PC-3 (cell line): ENCODE measurements around the gene ETFA. TPM values are rescaled to one million over a fixed set of nuclear protein-coding genes. Genes with fewer than 3 reads are reported as not detected.

Experiments used
- ATAC-seq: fragments of 200-7000 bp; cut with Tn5 transposase; 2 replicates; pipeline ENCODE4 v1.9.1; 2020; ENCODE audit warnings: mild to moderate bottlenecking, moderate library complexity
- BruUV-seq: library from RNA; stranded (reverse); fragments of 400-500 nt; replicated peaks from 2 replicates; lab custom pipeline; 2021; lab: Mats Ljungman, UMichigan
- CTCF ChIA-PET: fragments of 300-600 bp; sonication (Branson Sonifier 250); formaldehyde crosslinking; loops from one replicate; lab custom pipeline; 2022; ENCODE audit warnings: antibody characterized with exemption; lab: Charles Lee
- POLR2A ChIA-PET: fragments of 300-600 bp; sonication (Branson Sonifier 250); formaldehyde crosslinking; loops from one replicate; lab custom pipeline; 2022; ENCODE audit warnings: antibody characterized with exemption; ENCODE audit not compliant: unreplicated experiment; lab: Charles Lee
- DNase-seq: peaks from one replicate; pipeline ENCODE4 v3.0.0-alpha.2; 2015
- H2AFZ ChIP-seq: fragments of 300-600 bp; sonication (generic); 2 replicates; pipeline ENCODE4 v1.6.0; 2016; ENCODE audit warnings: antibody characterized with exemption, low read length
- H3F3A ChIP-seq: fragments of 300-600 bp; sonication (generic); one replicate; pipeline ENCODE4 v1.6.0; 2017; ENCODE audit warnings: antibody characterized with exemption, low read length, control low read depth, mild to moderate bottlenecking; ENCODE audit not compliant: unreplicated experiment
- H3K27ac ChIP-seq: fragments of 300-600 bp; sonication (generic); 2 replicates; pipeline ENCODE4 v1.5.1; 2016; ENCODE audit warnings: mild to moderate bottlenecking, low read length
- H3K27me3 ChIP-seq: fragments of 300-600 bp; sonication (generic); 2 replicates; pipeline ENCODE4 v1.6.1; 2016; ENCODE audit warnings: low read length, mixed read lengths
- H3K36me3 ChIP-seq: fragments of 300-600 bp; sonication (generic); 2 replicates; pipeline ENCODE4 v1.6.1; 2016; ENCODE audit warnings: low read depth, mixed run types, low read length, mixed read lengths
- H3K4me1 ChIP-seq: fragments of 300-600 bp; sonication (generic); 2 replicates; pipeline ENCODE4 v1.5.1; 2016; ENCODE audit warnings: low read length; ENCODE audit not compliant: insufficient read depth
- H3K4me2 ChIP-seq: fragments of 300-600 bp; sonication (generic); 2 replicates; pipeline ENCODE4 v1.6.0; 2016; ENCODE audit warnings: low read length
- H3K4me3 ChIP-seq: fragments of 300-600 bp; sonication (generic); 2 replicates; pipeline ENCODE4 v1.5.1; 2016; ENCODE audit warnings: mild to moderate bottlenecking, low read length, mixed read lengths
- H3K79me2 ChIP-seq: fragments of 300-600 bp; sonication (generic); 2 replicates; pipeline ENCODE4 v1.6.1; 2017; ENCODE audit warnings: low read length, mixed read lengths
- H3K9ac ChIP-seq: fragments of 300-600 bp; sonication (generic); 2 replicates; pipeline ENCODE4 v1.6.0; 2016; ENCODE audit warnings: mild to moderate bottlenecking, low read length
- H3K9me2 ChIP-seq: fragments of 300-600 bp; sonication (generic); replicated peaks from 2 replicates; pipeline ENCODE4 v1.6.1; 2016; ENCODE audit warnings: mixed run types, low read length, mixed read lengths
- H3K9me3 ChIP-seq: fragments of 300-600 bp; sonication (generic); 2 replicates; pipeline ENCODE4 v1.6.1; 2016; ENCODE audit warnings: low read length, mixed read lengths
- H4K20me1 ChIP-seq: fragments of 300-600 bp; sonication (generic); 2 replicates; pipeline ENCODE4 v1.6.1; 2016; ENCODE audit warnings: low read length, mixed read lengths
- CTCF ChIP-seq: fragments of 300-600 bp; sonication (generic); conservative IDR thresholded peaks from 2 replicates; pipeline ENCODE4 v1.5.1; 2017; ENCODE audit warnings: antibody characterized with exemption, low read depth, mild to moderate bottlenecking, low read length
- EZH2 ChIP-seq: fragments of 300-600 bp; sonication (generic); IDR thresholded peaks from one replicate; pipeline ENCODE4 v1.6.1; 2017; ENCODE audit warnings: antibody characterized with exemption, mild to moderate bottlenecking, low read length; ENCODE audit not compliant: unreplicated experiment
- EZH2phosphoT487 ChIP-seq: fragments of 300-600 bp; sonication (generic); IDR thresholded peaks from 2 replicates; pipeline ENCODE4 v1.6.1; 2018; ENCODE audit warnings: mild to moderate bottlenecking, antibody characterized with exemption, low read length, borderline replicate concordance
- intact Hi-C: fragments of 100-400 bp; cut with micrococcal nuclease; formaldehyde crosslinking; loops from 2 replicates; pipeline ENCODE4 v1.9.0; 2023
- total RNA-seq: library from RNA; depleted of rRNA; stranded (reverse); fragments of >200 nt; gene quantifications from 2 replicates; pipeline ENCODE4 v1.2.3, GENCODE V29; 2014

Gene ETFA
- total RNA-seq, 1 experiment from 2014 or later: 160 TPM

GRCh38 chr15:76187163-76187562, 124.1 kb downstream of the ETFA start:
- intact Hi-C loops: no loop called here
- no peaks in the 10 kb centered on the region for H3K79me2 ChIP-seq
- H3K9ac ChIP-seq: no peak overlapping the region
- TF ChIP-seq CTCF: no peak
- H4K20me1 ChIP-seq: no peaks in the 10 kb centered on the region
- no peaks in the 10 kb centered on the region for H3F3A ChIP-seq
- BruUV-seq: no TSS peak
- no peak overlapping the region for H3K4me3 ChIP-seq
- no peak overlapping the region for H3K4me2 ChIP-seq
- no peaks in the 10 kb centered on the region for H3K9me3 ChIP-seq
- ATAC-seq (no peak), DNase-seq (no peak)
- H3K27ac ChIP-seq: no peak overlapping the region
- no peak overlapping the region for H2AFZ ChIP-seq
- ChIA-PET CTCF (no interaction called here), POLR2A (interaction anchor here (0.6 kb wide), 1 partner anchor 106 kb away, joined by 3 read pairs; no protein-coding TSS in a partner anchor)
- H3K36me3 ChIP-seq: no peaks in the 10 kb centered on the region
- no peaks in the 10 kb centered on the region for H3K9me2 ChIP-seq
- H3K4me1 ChIP-seq: peaks cover 16% of the 10 kb centered on the region; the same call in 1 of the 2 replicates
- no peaks in the 10 kb centered on the region for H3K27me3 ChIP-seq

GRCh38 chr15:76185716-76186115, 125.6 kb downstream of the ETFA start:
- H3K27ac ChIP-seq: no peak overlapping the region
- no peaks in the 10 kb centered on the region for H4K20me1 ChIP-seq
- H3K4me1 ChIP-seq: peaks cover 13% of the 10 kb centered on the region; the same call in 1 of the 2 replicates
- H3K4me2 ChIP-seq: 0 out of 2 replicates have a peak overlapping the region, but pooled peaks have one; percentile 38
- H3K9ac ChIP-seq: no peak overlapping the region
- H2AFZ ChIP-seq: peak overlapping the region; percentile 76; the same call in 1 of the 2 replicates
- no TSS peak for BruUV-seq
- ChIA-PET POLR2A (interaction anchor here (0.5 kb wide), 1 partner anchor 179 kb away, joined by 5 read pairs; no protein-coding TSS in a partner anchor), CTCF (interaction anchor here (1.0 kb wide), 1 partner anchor 20 kb away, joined by 3 read pairs; no protein-coding TSS in a partner anchor)
- no peaks in the 10 kb centered on the region for H3F3A ChIP-seq
- H3K4me3 ChIP-seq: no peak overlapping the region
- intact Hi-C loops: no loop called here
- DNase-seq (peak; percentile 74), ATAC-seq (peak; percentile 72)
- no peaks in the 10 kb centered on the region for H3K36me3 ChIP-seq
- H3K9me3 ChIP-seq: no peaks in the 10 kb centered on the region
- H3K9me2 ChIP-seq: no peaks in the 10 kb centered on the region
- H3K79me2 ChIP-seq: no peaks in the 10 kb centered on the region
- no peaks in the 10 kb centered on the region for H3K27me3 ChIP-seq
- TF ChIP-seq EZH2phosphoT487: no peak
- no peak for TF ChIP-seq EZH2
- peak; percentile 65; the same call in 1 of the 2 replicates for TF ChIP-seq CTCF

- Histone ChIP-seq H4K20me1 (no peaks in the 10 kb centered on the region), H2AFZ (no peak overlapping the region), H3K9me3 (no peaks in the 10 kb centered on the region), H3K79me2 (no peaks in the 10 kb centered on the region), H3F3A (no peaks in the 10 kb centered on the region), H3K27me3 (no peaks in the 10 kb centered on the region), H3K9ac (no peak overlapping the region), H3K4me3 (no peak overlapping the region), H3K4me2 (no peak overlapping the region), H3K27ac (no peak overlapping the region), H3K36me3 (no peaks in the 10 kb centered on the region), H3K9me2 (no peaks in the 10 kb centered on the region), H3K4me1 (peaks cover 8% of the 10 kb centered on the region; the same call in 1 of the 2 replicates)
- ChIA-PET POLR2A (no interaction called here), CTCF (no interaction called here)
- ATAC-seq: no peak
- BruUV-seq: no TSS peak
- no peak for DNase-seq
- intact Hi-C loops: no loop called here
- no peak for TF ChIP-seq EZH2phosphoT487
- TF ChIP-seq CTCF: no peak
- no peak for TF ChIP-seq EZH2
Observed at GRCh38 chr15:76184650-76185035, 126.6 kb downstream of the ETFA start.
